Effector memory CD4-positive, alpha-beta T cell (primary cell): ENCODE data around the gene TTC31.

Source experiments
- DNase-seq, 3 donors: peaks; one replicate each; pipeline ENCODE4 v3.0.0-alpha.2; 2020
- H3K27ac ChIP-seq: 2 replicates; pipeline ENCODE4 v1.7.0; 2013; ENCODE audit warnings: mild to moderate bottlenecking, low read length, moderate library complexity; ENCODE audit not compliant: insufficient read depth, poor library complexity, severe bottlenecking
- H3K27me3 ChIP-seq: replicated peaks from 2 replicates; pipeline ENCODE4 v1.7.0; 2013; ENCODE audit warnings: mild to moderate bottlenecking, low read length; ENCODE audit not compliant: insufficient read depth, control insufficient read depth, poor library complexity, severe bottlenecking
- H3K36me3 ChIP-seq: 2 replicates; pipeline ENCODE4 v1.7.0; 2013; ENCODE audit warnings: mild to moderate bottlenecking, low read length, moderate library complexity; ENCODE audit not compliant: control insufficient read depth, insufficient read depth
- H3K4me1 ChIP-seq: 2 replicates; pipeline ENCODE4 v1.7.0; 2013; ENCODE audit warnings: low read length, mild to moderate bottlenecking; ENCODE audit not compliant: control insufficient read depth, insufficient read depth, poor library complexity, severe bottlenecking
- H3K4me3 ChIP-seq: 2 replicates; pipeline ENCODE4 v1.7.0; 2013; ENCODE audit warnings: low read length, low read depth, mild to moderate bottlenecking; ENCODE audit not compliant: insufficient read depth, poor library complexity, severe bottlenecking
- H3K9me3 ChIP-seq: 2 replicates; pipeline ENCODE4 v1.7.0; 2013; ENCODE audit warnings: mild to moderate bottlenecking, low read length, moderate library complexity; ENCODE audit not compliant: control insufficient read depth
- total RNA-seq, 3 donors: gene quantifications; one replicate each; lab custom pipeline; 2026; lab: John Stamatoyannopoulos, UW

Gene TTC31
- total RNA-seq = 22.3 to 41.2 (median 27.1) reads per million in 3 donors

GRCh38 chr2:74482801-74483674 is at the start of gene TTC31, which contains the start of gene CCDC142:
TSS of gene TTC31 (plus strand) at chr2:74483081. CDS start at chr2:74483096, 15 bp downstream.
TSS of gene CCDC142 (minus strand) at chr2:74482998. CDS start at chr2:74482837, 161 bp downstream.
- Histone ChIP-seq H3K4me3 (peak within 1 kb of the TSS; percentile 100), H3K9me3 (no peaks in the 10 kb centered on the region), H3K36me3 (peaks cover 8% of the 10 kb centered on the region), H3K27ac (peak within 1 kb of the TSS; percentile 98), H3K4me1 (peaks cover 21% of the 10 kb centered on the region), H3K27me3 (no peaks in the 10 kb centered on the region)
- DNase-seq = peak; percentile 84 to 90 (median 89)

- Histone ChIP-seq H3K9me3 (no peaks in the 10 kb centered on the region), H3K27ac (no peak overlapping the region), H3K36me3 (no peaks in the 10 kb centered on the region), H3K4me3 (no peak overlapping the region), H3K27me3 (peaks cover 21% of the 10 kb centered on the region), H3K4me1 (peaks cover 8% of the 10 kb centered on the region)
- no peak for DNase-seq
Observed at GRCh38 chr2:74436111-74436805, 46.6 kb upstream of the TTC31 start.

- DNase-seq = no peak
- Histone ChIP-seq H3K27me3 (peaks cover 28% of the 10 kb centered on the region), H3K9me3 (no peaks in the 10 kb centered on the region), H3K36me3 (no peaks in the 10 kb centered on the region), H3K4me3 (no peak overlapping the region), H3K4me1 (peaks cover 16% of the 10 kb centered on the region), H3K27ac (no peak overlapping the region)
Observed at GRCh38 chr2:74436848-74437695, 45.8 kb upstream of the TTC31 start.

- Histone ChIP-seq H3K9me3 (no peaks in the 10 kb centered on the region), H3K27ac (no peak overlapping the region), H3K27me3 (peaks cover 37% of the 10 kb centered on the region), H3K4me3 (no peak overlapping the region), H3K36me3 (no peaks in the 10 kb centered on the region), H3K4me1 (peaks cover 19% of the 10 kb centered on the region)
- no peak for DNase-seq
Observed at GRCh38 chr2:74438248-74438647, 44.6 kb upstream of the TTC31 start.

- Histone ChIP-seq H3K9me3 (no peaks in the 10 kb centered on the region), H3K4me1 (peaks cover 19% of the 10 kb centered on the region), H3K4me3 (no peak overlapping the region), H3K36me3 (no peaks in the 10 kb centered on the region), H3K27me3 (peaks cover 37% of the 10 kb centered on the region), H3K27ac (no peak overlapping the region)
- DNase-seq = no peak
Observed at GRCh38 chr2:74439373-74439772, 43.5 kb upstream of the TTC31 start.

DNA sequence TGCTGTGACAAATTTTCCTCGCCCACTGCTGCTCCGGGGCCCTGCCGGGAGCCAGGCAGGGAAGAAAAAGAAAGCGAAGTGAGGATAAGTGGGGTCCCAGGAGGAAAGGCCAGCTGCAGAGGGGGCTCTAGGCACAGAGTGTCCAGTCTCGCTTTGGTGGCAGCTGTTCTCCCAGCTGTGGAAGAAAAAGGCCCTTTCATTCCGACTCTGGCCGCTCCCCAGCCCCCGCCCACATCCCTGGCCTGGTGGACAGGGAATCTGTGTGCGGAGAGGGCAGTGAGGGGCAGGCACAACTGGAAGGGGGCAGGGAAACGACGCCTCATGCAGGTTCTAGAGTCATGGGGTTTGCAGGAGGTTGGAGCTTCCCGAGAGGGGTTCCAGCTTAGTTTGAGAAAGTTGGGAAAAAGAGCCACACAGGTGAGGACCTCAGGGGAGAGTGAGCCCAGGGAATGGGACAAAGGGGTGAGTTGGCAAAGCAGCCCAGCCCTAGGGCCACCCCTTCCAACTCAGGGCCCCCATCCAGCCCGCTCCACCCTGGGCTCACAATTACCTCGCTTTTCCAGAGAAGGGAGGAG is 43.0 kb upstream of the TTC31 start:
- Histone ChIP-seq H3K9me3 (no peaks in the 10 kb centered on the region), H3K36me3 (no peaks in the 10 kb centered on the region), H3K27me3 (peaks cover 37% of the 10 kb centered on the region), H3K4me3 (no peak overlapping the region), H3K4me1 (peaks cover 19% of the 10 kb centered on the region), H3K27ac (no peak overlapping the region)
- DNase-seq = no peak

DNA sequence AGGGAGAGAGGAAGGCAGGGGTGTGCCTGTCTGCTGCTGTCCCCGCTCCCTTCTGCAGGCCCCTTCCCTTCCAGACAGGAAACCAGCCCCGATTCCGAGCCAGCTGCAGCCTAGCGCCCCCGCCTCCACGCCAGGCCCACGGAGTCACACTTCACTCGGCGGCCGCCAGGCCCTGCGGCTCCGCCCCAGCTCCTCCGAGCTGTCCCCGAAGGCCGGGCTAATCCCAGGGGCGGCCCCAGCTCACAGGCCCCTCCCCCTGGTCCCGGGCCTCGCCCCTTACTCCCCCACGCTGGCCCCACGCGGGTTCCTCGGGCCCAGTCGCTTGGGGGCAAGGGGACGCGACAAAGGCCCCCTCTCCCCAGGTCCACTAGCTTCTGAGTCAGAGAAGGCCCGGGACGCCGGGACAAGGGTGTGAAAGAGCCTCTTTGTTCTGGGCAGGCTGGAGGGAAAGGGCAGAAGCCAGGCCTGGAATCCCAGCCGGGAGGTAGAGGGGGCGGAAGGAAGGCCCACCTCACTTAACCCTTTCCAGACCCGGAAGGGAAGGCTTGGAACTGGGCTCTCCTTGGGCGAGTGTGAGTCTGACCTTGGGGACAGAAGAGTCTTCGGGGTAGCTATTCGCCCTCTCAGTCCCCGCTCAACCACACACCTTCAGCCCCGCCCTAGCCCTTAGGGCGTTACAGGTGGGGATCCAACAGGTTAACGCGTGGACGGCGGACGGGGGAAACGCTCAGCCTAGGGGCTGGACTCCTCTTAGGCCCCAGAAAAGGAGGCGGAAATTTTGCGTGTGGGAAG is 42.3 kb upstream of the TTC31 start:
- no peaks in the 10 kb centered on the region for H3K36me3 ChIP-seq
- H3K4me1 ChIP-seq = peaks cover 19% of the 10 kb centered on the region
- H3K27me3 ChIP-seq = peaks cover 37% of the 10 kb centered on the region
- H3K9me3 ChIP-seq = no peaks in the 10 kb centered on the region
- H3K27ac ChIP-seq = no peak overlapping the region
- DNase-seq = no peak
- no peak overlapping the region for H3K4me3 ChIP-seq

DNA sequence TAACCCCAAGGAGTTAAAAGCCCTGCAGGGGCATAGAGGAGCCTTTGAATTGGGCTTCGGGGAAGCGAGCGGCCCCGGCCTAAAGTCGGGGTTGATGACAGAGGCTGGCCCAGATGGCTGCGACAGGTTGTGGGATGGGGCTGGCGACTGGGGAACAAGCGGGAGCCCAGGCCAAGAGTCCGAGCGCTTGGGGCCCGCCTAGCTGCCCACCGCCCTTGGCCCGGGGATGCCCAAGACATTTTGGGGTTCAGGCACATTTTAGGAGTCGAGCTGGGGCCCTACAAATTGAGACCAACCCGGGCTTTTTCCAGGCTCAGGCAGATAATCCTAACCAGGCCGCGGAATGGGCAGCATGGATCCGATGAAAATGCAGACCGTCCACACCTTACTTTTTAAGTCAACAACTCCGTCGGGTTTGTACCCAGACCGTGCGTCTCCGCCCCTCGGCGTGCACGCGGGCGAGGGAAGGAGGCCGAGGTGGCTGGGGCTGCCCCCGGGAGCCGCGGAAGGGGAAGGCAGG is 41.7 kb upstream of the TTC31 start:
- H3K9me3 ChIP-seq = no peaks in the 10 kb centered on the region
- DNase-seq = no peak
- peak overlapping the region; percentile 35 for H3K4me3 ChIP-seq
- H3K27me3 ChIP-seq = peaks cover 37% of the 10 kb centered on the region
- H3K27ac ChIP-seq = no peak overlapping the region
- H3K36me3 ChIP-seq = no peaks in the 10 kb centered on the region
- H3K4me1 ChIP-seq = peaks cover 19% of the 10 kb centered on the region
